Measurements from ENCODE around the gene ELL2. TPM values are rescaled to one million over a fixed set of nuclear protein-coding genes. Genes with fewer than 3 reads are reported as not detected.
A peak's percentile ranks its signal among the peaks of the same experiment; 100 is the strongest.

The ELL2 gene
- total RNA-seq, 3 donors from 2014 or later (not counting 1 experiment from before 2014, with no cell fraction given) = 52.8 to 78.2 (median 69.4) TPM

DNA sequence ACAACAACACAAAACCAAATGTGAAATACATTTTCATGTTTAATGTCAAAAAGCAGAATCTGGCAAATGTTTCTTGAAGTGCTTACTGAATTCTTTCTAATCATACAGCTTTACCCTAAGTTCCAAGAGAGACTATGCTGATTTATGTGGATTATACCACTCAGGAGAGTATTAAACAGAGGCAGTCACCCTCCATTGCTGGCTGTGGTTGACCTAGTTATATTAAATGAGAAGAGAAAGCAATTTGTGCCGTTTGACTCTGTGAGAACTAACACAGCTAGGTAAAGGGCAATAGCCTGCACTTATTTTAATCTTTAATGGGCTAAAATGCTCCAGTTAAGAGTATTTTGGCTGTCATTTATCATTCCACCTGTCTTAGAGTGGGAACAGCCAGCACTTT is 62.6 kb downstream of the ELL2 start:
- no peak overlapping the region for H3K4me3 ChIP-seq (ENCODE audit: low read length)
- intact Hi-C loops (cut with micrococcal nuclease) = no loop called here
- no peak for DNase-seq
- peaks cover 5 to 10% of the 10 kb centered on the region in 2 donors for H3K4me1 Mint-ChIP-seq
- no peaks in the 10 kb centered on the region for H3K27me3 ChIP-seq (ENCODE audit: control insufficient read depth, insufficient read depth, low read length)
- 36% methylated on average over 1 of the region's 1 CpG for WGBS (ENCODE audit: insufficient coverage)
- no peak overlapping the region for H3K27ac Mint-ChIP-seq
- no peaks in the 10 kb centered on the region for H3K9me3 ChIP-seq (ENCODE audit: control insufficient read depth, insufficient read depth, low read length)
- H3K4me3 Mint-ChIP-seq = no peak overlapping the region
- peaks cover 15% of the 10 kb centered on the region for H3K36me3 Mint-ChIP-seq
- peaks cover 21% of the 10 kb centered on the region for H3K36me3 ChIP-seq (ENCODE audit: control insufficient read depth, insufficient read depth, low read length)
- no peaks in the 10 kb centered on the region for H3K27me3 Mint-ChIP-seq (ENCODE audit: low read depth in 2 of 2)
- no peaks in the 10 kb centered on the region for H3K4me1 ChIP-seq (ENCODE audit: control insufficient read depth, insufficient read depth, low read length)
- H3K27ac ChIP-seq (ENCODE audit: low read length) = no peak overlapping the region
- H3K9me3 Mint-ChIP-seq = no peaks in the 10 kb centered on the region
- TF ChIP-seq, protein P1, sequence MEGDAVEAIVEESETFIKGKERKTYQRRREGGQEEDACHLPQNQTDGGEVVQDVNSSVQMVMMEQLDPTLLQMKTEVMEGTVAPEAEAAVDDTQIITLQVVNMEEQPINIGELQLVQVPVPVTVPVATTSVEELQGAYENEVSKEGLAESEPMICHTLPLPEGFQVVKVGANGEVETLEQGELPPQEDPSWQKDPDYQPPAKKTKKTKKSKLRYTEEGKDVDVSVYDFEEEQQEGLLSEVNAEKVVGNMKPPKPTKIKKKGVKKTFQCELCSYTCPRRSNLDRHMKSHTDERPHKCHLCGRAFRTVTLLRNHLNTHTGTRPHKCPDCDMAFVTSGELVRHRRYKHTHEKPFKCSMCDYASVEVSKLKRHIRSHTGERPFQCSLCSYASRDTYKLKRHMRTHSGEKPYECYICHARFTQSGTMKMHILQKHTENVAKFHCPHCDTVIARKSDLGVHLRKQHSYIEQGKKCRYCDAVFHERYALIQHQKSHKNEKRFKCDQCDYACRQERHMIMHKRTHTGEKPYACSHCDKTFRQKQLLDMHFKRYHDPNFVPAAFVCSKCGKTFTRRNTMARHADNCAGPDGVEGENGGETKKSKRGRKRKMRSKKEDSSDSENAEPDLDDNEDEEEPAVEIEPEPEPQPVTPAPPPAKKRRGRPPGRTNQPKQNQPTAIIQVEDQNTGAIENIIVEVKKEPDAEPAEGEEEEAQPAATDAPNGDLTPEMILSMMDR (IDR thresholded peaks at IDR 0.05) = no peak
- peak in 1 of 3 donors; percentile 26 for ATAC-seq

DNA sequence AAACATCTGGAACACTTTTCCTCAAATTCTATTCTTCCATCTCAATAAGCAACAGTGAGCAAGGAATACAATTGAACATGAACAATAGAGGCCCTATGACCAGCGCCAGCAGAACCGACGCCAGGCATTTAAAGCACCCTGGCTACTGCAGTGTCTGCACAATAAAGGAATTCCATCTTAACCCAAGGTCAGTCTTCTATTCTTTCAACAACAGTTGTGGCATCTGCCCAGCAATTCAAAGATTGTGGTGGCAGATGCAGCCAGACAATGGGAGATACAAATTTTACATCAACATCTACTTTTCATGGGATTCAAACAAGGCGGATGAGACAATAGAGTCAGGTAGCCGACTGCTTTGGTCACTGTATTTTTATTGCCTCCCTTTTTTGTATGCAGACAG is 65.9 kb downstream of the ELL2 start:
- H3K9me3 ChIP-seq (ENCODE audit: control insufficient read depth, insufficient read depth, low read length) = no peaks in the 10 kb centered on the region
- Mint-ChIP-seq H3K4me1 (no peaks in the 10 kb centered on the region), H3K9me3 (no peaks in the 10 kb centered on the region), H3K4me3 (no peak overlapping the region), H3K27ac (no peak overlapping the region), H3K36me3 (peaks cover 15% of the 10 kb centered on the region), H3K27me3 (ENCODE audit: low read depth in 2 of 2) (no peaks in the 10 kb centered on the region)
- H3K4me3 ChIP-seq (ENCODE audit: low read length) = no peak overlapping the region
- DNase-seq (no peak), ATAC-seq (no peak)
- no peak overlapping the region for H3K27ac ChIP-seq (ENCODE audit: low read length)
- peaks cover 22% of the 10 kb centered on the region for H3K36me3 ChIP-seq (ENCODE audit: control insufficient read depth, insufficient read depth, low read length)
- H3K27me3 ChIP-seq (ENCODE audit: control insufficient read depth, insufficient read depth, low read length) = no peaks in the 10 kb centered on the region
- over 99% methylated on average over 5 of the region's 5 CpGs for WGBS (ENCODE audit: insufficient coverage)
- no peaks in the 10 kb centered on the region for H3K4me1 ChIP-seq (ENCODE audit: control insufficient read depth, insufficient read depth, low read length)
- TF ChIP-seq, protein P1 (IDR thresholded peaks at IDR 0.05) = no peak
- intact Hi-C loops (cut with micrococcal nuclease) = no loop called here

DNA sequence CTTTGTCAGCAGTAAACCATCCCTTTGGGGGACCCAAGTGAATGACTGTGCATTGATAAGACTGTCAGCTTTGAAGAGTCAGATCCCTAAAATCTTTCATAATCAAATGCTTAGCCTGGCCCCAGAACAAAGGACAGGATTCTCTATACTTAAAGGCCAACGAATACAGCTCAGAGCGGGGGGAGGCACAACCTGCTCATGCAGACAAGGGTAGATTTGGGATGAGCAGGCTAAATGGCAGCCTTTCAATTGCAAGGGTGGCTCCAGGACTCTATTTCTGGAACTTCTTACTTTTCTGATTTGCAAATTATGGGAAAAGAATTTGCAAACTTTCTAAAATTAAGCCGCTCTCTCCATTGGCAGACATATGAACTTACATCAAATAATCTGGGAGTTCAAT is 66.4 kb downstream of the ELL2 start:
- DNase-seq (no peak), ATAC-seq (no peak)
- intact Hi-C loops (cut with micrococcal nuclease) = no loop called here
- Histone ChIP-seq H3K4me1 (ENCODE audit: control insufficient read depth, insufficient read depth, low read length) (no peaks in the 10 kb centered on the region), H3K27me3 (ENCODE audit: control insufficient read depth, insufficient read depth, low read length) (no peaks in the 10 kb centered on the region), H3K27ac (ENCODE audit: low read length) (no peak overlapping the region), H3K36me3 (ENCODE audit: control insufficient read depth, insufficient read depth, low read length) (peaks cover 20% of the 10 kb centered on the region), H3K4me3 (ENCODE audit: low read length) (no peak overlapping the region), H3K9me3 (ENCODE audit: control insufficient read depth, insufficient read depth, low read length) (no peaks in the 10 kb centered on the region)
- Mint-ChIP-seq H3K4me1 (no peaks in the 10 kb centered on the region), H3K27ac (no peak overlapping the region), H3K36me3 (peaks cover 15% of the 10 kb centered on the region), H3K27me3 (ENCODE audit: low read depth in 2 of 2) (no peaks in the 10 kb centered on the region), H3K9me3 (no peaks in the 10 kb centered on the region), H3K4me3 (no peak overlapping the region)
- TF ChIP-seq, protein P1 (IDR thresholded peaks at IDR 0.05) = no peak
- WGBS (ENCODE audit: insufficient coverage) = 96% methylated on average over 3 of the region's 3 CpGs

DNA sequence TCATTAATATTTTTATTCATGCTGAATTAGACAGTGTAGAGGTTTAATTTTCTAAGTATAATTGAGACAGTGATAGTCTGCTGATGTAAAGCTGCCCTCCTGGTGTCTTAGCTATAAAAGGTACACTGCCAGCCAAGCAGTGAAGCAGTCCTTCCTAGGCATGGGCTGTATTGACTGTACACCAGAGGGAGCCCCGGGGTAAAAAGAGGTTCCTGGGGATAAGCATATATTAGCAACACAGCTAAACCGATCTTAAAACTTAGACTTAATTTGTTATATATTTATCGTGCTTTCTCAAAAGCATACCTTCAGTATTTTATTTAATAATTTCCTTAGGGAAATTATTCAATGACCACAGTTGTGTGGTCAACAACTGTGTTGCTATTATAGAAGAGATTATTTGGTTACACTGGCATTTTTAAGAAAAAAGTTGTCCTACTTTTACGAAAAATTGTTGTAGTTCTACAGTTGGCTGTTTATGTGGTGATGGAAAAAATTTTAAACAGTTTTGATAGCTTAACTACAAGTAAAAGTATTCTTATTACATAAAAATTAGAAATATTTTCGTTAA is 68.8 kb downstream of the ELL2 start:
- Histone ChIP-seq H3K36me3 (ENCODE audit: control insufficient read depth, insufficient read depth, low read length) (peaks cover 13% of the 10 kb centered on the region), H3K27ac (ENCODE audit: low read length) (no peak overlapping the region), H3K27me3 (ENCODE audit: control insufficient read depth, insufficient read depth, low read length) (no peaks in the 10 kb centered on the region), H3K4me1 (ENCODE audit: control insufficient read depth, insufficient read depth, low read length) (no peaks in the 10 kb centered on the region), H3K4me3 (ENCODE audit: low read length) (no peak overlapping the region), H3K9me3 (ENCODE audit: control insufficient read depth, insufficient read depth, low read length) (no peaks in the 10 kb centered on the region)
- no peak overlapping the region for H3K4me3 Mint-ChIP-seq
- H3K4me1 Mint-ChIP-seq = no peaks in the 10 kb centered on the region
- TF ChIP-seq, protein P1 (IDR thresholded peaks at IDR 0.05) = peak; percentile 60
- no peaks in the 10 kb centered on the region for H3K9me3 Mint-ChIP-seq
- H3K36me3 Mint-ChIP-seq = peaks cover 8% of the 10 kb centered on the region
- no peaks in the 10 kb centered on the region for H3K27me3 Mint-ChIP-seq (ENCODE audit: low read depth in 2 of 2)
- ATAC-seq = peak; percentile 57 to 83 (median 81)
- no peak overlapping the region for H3K27ac Mint-ChIP-seq
- DNase-seq = peak in 1 of 2 donors; percentile 48
- intact Hi-C loops (cut with micrococcal nuclease) = no loop called here
- WGBS (ENCODE audit: insufficient coverage) = 80% methylated on average over 1 of the region's 5 CpGs

Measured in natural killer cell (primary cell).